Umbilical cord (tissue), 1 donor: ENCODE results near the gene TBC1D24. TPM values are rescaled to one million over a fixed set of nuclear protein-coding genes. Genes with fewer than 3 reads are reported as not detected.

Experiments
- total RNA-seq: library from RNA; depleted of rRNA; stranded (reverse); fragments of >200 nt; gene quantifications from one replicate; pipeline ENCODE4 v1.2.3, GENCODE V29; 2014; ENCODE audit warnings: low replicate concordance; ENCODE audit not compliant: insufficient read depth

Gene TBC1D24
- total RNA-seq, 1 donor from 2014 or later: 9.6 TPM

Other genes with a start within 250 kb of the TBC1D24 start
- gene DNASE1L2, start 238.7 kb upstream of the TBC1D24 start, total RNA-seq: not detected
- 24.6 TPM for gene ECI1, start 223.5 kb upstream of the TBC1D24 start, total RNA-seq
- gene RNPS1, start 207.0 kb upstream of the TBC1D24 start, total RNA-seq: 51.3 TPM
- 0.72 TPM for gene ABCA3, start 134.4 kb upstream of the TBC1D24 start, total RNA-seq
- gene CCNF, start 45.7 kb upstream of the TBC1D24 start, total RNA-seq: 6.3 TPM
- 1.2 TPM for gene TEDC2, start 15.0 kb upstream of the TBC1D24 start, total RNA-seq
- 5.3 TPM for gene NTN3, start 3.8 kb upstream of the TBC1D24 start, total RNA-seq
- gene ATP6V0C, start 38.8 kb downstream of the TBC1D24 start, total RNA-seq: 13.2 TPM
- gene AMDHD2, start 45.2 kb downstream of the TBC1D24 start, total RNA-seq: 11.8 TPM
- 0.96 TPM for gene CEMP1, start 56.3 kb downstream of the TBC1D24 start, total RNA-seq
- gene PDPK1, start 62.9 kb downstream of the TBC1D24 start, total RNA-seq: 9.9 TPM
- gene KCTD5, start 207.4 kb downstream of the TBC1D24 start, total RNA-seq: 9.6 TPM
- 1.4 TPM for gene PRSS27, start 245.1 kb downstream of the TBC1D24 start, total RNA-seq